Upper lobe of right lung (tissue), 1 donor: ENCODE data around the gene DLG2. TPM values are rescaled to one million over a fixed set of nuclear protein-coding genes. Genes with fewer than 3 reads are reported as not detected.
"Not testable (repeated sequence)": the region's sequence is repeated elsewhere in the genome, so short reads cannot be mapped to it uniquely, and the experiment has no call there.

ENCODE experiments used
- ATAC-seq: fragments of 200-7000 bp; cut with Tn5 transposase; one replicate; pipeline ENCODE4 v1.9.1; 2020; ENCODE audit warnings: mild to moderate bottlenecking, moderate library complexity
- DNase-seq: peaks from one replicate; pipeline ENCODE4 v3.0.0-alpha.2; 2020
- H3K27ac ChIP-seq: fragments of 200-600 bp; one replicate; pipeline ENCODE4 v1.8.0; 2022
- H3K27me3 ChIP-seq: fragments of 200-600 bp; one replicate; pipeline ENCODE4 v1.8.0; 2022; ENCODE audit warnings: mild to moderate bottlenecking
- H3K36me3 ChIP-seq: fragments of 200-600 bp; one replicate; pipeline ENCODE4 v1.8.0; 2022
- H3K4me1 ChIP-seq: fragments of 200-600 bp; one replicate; pipeline ENCODE4 v1.8.0; 2022
- H3K4me3 ChIP-seq: fragments of 200-600 bp; one replicate; pipeline ENCODE4 v1.8.0; 2022; ENCODE audit warnings: mild to moderate bottlenecking
- H3K9me3 ChIP-seq: fragments of 200-600 bp; one replicate; pipeline ENCODE4 v1.8.0; 2022
- intact Hi-C: fragments of 100-400 bp; cut with DNase I; formaldehyde crosslinking; loops from one replicate; pipeline ENCODE4 v1.11.0; 2022
- total RNA-seq: library from RNA; stranded (reverse); fragmentation: NEBNext Ultra II Directional; extraction: Animal tissue kit (Norgen Biotek cat#: 25700); gene quantifications from one replicate; pipeline ENCODE4 v1.2.1, GENCODE V29; 2021
- TF ChIP-seq, protein P1 (sequence below): fragments of 200-600 bp; IDR thresholded peaks from one replicate; pipeline ENCODE4 v1.8.0; 2022; ENCODE audit warnings: antibody characterized with exemption
- donor health status: DM: no; HTN: yes; CAD: no; lungs with severe emphysema.

The DLG2 gene
- total RNA-seq, 1 donor from 2014 or later = 9.7 TPM

DNA sequence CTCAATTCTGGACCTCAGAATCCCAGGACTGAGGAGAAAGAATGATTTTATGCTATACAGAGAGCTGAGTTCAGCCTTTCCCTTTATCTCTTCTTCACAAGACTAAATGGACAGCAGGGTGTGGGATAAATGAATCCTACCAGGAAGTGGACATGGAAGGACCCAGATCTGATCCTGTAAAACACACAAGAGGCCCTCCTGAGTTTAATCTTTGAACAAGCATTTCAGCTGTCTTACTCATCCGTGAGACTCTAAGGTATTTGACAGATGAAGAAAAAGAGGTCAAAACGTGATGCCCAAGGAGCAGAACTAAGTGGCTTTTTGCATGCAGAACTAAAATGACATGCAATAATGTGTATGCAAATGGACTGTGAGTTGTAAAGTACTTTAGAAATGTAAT lies 511.3 kb downstream of the DLG2 start:
- no peaks in the 10 kb centered on the region for H3K27me3 ChIP-seq
- no peaks in the 10 kb centered on the region for H3K36me3 ChIP-seq
- DNase-seq (no peak), ATAC-seq (no peak)
- H3K4me1 ChIP-seq = no peaks in the 10 kb centered on the region
- no peak overlapping the region for H3K27ac ChIP-seq
- TF ChIP-seq, protein P1, sequence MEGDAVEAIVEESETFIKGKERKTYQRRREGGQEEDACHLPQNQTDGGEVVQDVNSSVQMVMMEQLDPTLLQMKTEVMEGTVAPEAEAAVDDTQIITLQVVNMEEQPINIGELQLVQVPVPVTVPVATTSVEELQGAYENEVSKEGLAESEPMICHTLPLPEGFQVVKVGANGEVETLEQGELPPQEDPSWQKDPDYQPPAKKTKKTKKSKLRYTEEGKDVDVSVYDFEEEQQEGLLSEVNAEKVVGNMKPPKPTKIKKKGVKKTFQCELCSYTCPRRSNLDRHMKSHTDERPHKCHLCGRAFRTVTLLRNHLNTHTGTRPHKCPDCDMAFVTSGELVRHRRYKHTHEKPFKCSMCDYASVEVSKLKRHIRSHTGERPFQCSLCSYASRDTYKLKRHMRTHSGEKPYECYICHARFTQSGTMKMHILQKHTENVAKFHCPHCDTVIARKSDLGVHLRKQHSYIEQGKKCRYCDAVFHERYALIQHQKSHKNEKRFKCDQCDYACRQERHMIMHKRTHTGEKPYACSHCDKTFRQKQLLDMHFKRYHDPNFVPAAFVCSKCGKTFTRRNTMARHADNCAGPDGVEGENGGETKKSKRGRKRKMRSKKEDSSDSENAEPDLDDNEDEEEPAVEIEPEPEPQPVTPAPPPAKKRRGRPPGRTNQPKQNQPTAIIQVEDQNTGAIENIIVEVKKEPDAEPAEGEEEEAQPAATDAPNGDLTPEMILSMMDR = no peak
- no peak overlapping the region for H3K4me3 ChIP-seq
- H3K9me3 ChIP-seq = no peaks in the 10 kb centered on the region
- intact Hi-C loops = no loop called here

DNA sequence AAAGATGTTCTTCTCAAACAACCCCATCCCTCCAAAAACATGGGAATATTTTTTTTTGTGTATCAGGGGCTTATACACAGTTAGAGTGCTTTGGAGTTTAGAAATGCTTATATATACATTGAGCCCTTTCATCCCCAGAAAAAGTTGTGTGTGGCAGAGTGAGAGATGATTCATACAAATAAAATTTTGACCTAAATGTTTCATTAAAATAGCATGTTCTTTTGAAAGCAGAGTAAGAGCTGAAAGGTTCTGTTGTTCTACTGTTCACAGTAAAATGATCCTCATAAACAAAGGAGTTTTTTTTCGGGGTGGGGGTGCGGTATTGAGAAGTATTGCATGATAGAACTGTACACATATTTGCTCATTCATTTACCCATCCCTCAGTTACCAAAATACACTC lies 512.4 kb downstream of the DLG2 start:
- H3K36me3 ChIP-seq = no peaks in the 10 kb centered on the region
- no peak overlapping the region for H3K27ac ChIP-seq
- DNase-seq (no peak), ATAC-seq (no peak)
- H3K4me3 ChIP-seq = no peak overlapping the region
- TF ChIP-seq, protein P1 = no peak
- no peaks in the 10 kb centered on the region for H3K27me3 ChIP-seq
- intact Hi-C loops = no loop called here
- H3K4me1 ChIP-seq = no peaks in the 10 kb centered on the region
- no peaks in the 10 kb centered on the region for H3K9me3 ChIP-seq

DNA sequence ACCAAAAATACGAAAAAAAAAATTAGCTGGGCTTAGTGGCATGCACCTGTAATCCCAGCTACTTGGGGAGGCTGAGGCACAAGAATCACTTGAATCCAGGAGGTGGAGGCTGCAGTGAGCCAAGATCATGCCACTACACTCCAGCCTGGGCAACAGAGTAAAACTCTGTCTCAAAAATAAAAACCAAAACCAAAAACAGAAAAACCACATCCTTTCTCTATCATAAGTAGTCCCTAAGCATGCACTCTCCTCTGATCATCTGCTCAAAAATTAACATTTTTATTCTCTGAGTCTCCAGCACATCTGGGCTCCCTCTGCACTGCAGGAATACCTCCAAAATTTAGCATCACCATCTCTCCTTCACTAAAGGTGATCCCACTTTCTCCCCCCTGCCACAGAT lies 516.9 kb downstream of the DLG2 start:
- H3K36me3 ChIP-seq, DNase-seq, ATAC-seq, H3K4me1 ChIP-seq, H3K27me3 ChIP-seq, H3K4me3 ChIP-seq, H3K27ac ChIP-seq, H3K9me3 ChIP-seq, intact Hi-C loops: not testable (repeated sequence)

DNA sequence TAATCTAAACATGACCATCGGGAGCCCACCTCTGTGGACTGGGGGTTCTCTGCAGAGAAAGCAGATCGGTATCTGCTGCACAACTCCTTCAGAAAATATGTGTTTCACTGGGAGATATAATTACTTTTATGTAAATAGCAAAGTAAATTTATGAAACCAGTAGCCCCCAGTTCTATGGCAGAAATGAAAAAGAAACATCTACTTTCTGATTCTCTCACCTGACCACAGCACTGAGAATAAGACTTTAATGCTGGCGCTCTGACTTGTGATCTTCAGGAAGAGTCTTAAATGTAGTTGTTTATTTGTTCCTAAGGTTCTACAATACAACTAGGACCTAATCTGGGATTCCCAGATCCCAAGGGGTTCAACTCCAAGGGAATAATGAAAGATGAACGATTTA lies 518.0 kb downstream of the DLG2 start:
- no peaks in the 10 kb centered on the region for H3K4me1 ChIP-seq
- DNase-seq (no peak), ATAC-seq (no peak)
- H3K27ac ChIP-seq = no peak overlapping the region
- intact Hi-C loops = no loop called here
- H3K27me3 ChIP-seq = no peaks in the 10 kb centered on the region
- no peaks in the 10 kb centered on the region for H3K9me3 ChIP-seq
- TF ChIP-seq, protein P1 = no peak
- no peaks in the 10 kb centered on the region for H3K36me3 ChIP-seq
- H3K4me3 ChIP-seq = no peak overlapping the region

DNA sequence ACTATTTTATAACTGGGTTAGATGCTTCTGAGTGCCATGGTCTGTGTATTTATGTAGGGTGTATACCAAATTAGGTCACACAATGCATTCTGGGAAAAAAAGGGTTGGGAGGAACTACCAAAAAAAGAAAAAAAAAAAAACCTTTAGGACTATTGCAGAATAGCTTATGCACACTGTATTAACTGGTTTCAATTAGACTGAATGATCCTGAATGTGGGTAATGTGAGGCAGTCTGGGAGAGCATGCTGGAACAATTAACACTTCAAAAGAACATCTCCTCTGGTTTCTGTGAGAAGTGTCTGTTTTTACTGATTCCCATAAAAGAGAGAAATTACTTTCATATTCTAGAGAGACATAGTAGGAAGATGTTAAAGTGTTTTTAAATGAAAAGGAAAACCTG lies 521.3 kb downstream of the DLG2 start:
- H3K4me3 ChIP-seq = no peak overlapping the region
- intact Hi-C loops = no loop called here
- TF ChIP-seq, protein P1 = no peak

DNA sequence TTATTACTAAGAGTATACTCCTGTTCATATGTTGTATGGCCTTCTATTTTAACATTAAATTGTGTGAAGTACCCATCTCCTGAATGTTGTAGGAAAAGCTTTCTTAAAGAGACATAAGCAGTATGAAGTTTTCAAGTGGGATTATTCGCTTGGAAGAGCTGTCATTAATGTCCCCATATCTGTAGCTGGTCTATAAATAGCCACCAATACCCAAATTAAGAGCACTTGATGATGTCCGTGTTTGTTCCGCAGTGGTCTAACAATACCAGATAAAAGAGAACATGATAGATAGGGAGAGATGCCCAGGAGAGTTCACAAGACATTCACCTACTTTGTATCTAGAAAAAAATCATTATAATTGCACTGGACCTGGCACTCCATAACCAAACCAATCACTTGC lies 527.6 kb downstream of the DLG2 start:
- ATAC-seq = no peak
- Histone ChIP-seq H3K27me3 (no peaks in the 10 kb centered on the region), H3K4me1 (no peaks in the 10 kb centered on the region), H3K36me3 (no peaks in the 10 kb centered on the region), H3K4me3 (no peak overlapping the region), H3K27ac (no peak overlapping the region), H3K9me3 (no peaks in the 10 kb centered on the region)
- TF ChIP-seq, protein P1 = no peak
- no peak for DNase-seq
- intact Hi-C loops = no loop called here

More for the DNA sequence above, 521.3 kb downstream of the DLG2 start:
- no peak for ATAC-seq
- Histone ChIP-seq H3K27me3 (no peaks in the 10 kb centered on the region), H3K4me1 (no peaks in the 10 kb centered on the region), H3K36me3 (no peaks in the 10 kb centered on the region), H3K27ac (no peak overlapping the region), H3K9me3 (no peaks in the 10 kb centered on the region)
- DNase-seq = no peak
